ENCODE measurements around the gene NPRL2. TPM values are rescaled to one million over a fixed set of nuclear protein-coding genes. Genes with fewer than 3 reads are reported as not detected.

The NPRL2 gene
- total and polyA plus RNA-seq, 2 of the 13 experiments (the other 11 are each of a cell fraction or from before 2014, with no cell fraction given), result 30.6 to 51.4 TPM

DNA sequence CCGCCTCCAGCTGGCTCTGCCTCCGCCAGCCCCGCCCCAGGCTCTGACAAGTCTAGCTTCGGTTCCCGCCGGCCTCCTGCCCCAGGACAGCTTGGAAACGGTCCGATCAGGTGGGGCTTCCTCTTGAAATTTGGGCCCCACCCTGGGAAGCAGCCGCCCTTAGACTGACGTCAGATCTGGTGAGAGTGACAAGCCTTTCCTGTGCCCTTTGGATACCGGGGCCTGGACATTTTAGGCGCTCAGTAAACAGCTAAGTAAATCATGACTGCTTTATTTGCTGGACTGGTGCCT lies 51.0 kb downstream of the NPRL2 start (continued):
- TF ChIP-seq, protein P1, sequence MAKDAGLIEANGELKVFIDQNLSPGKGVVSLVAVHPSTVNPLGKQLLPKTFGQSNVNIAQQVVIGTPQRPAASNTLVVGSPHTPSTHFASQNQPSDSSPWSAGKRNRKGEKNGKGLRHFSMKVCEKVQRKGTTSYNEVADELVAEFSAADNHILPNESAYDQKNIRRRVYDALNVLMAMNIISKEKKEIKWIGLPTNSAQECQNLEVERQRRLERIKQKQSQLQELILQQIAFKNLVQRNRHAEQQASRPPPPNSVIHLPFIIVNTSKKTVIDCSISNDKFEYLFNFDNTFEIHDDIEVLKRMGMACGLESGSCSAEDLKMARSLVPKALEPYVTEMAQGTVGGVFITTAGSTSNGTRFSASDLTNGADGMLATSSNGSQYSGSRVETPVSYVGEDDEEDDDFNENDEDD (CRISPR knock-in tag; IDR thresholded peaks at IDR 0.05; ENCODE audit: borderline replicate concordance), result peak; percentile 16; the same call in 1 of the 2 replicates
- TF ChIP-seq LCORL (IDR thresholded peaks at IDR 0.05), result peak; percentile 66; the same call in 1 of the 2 replicates
- peak; percentile 99 for TF ChIP-seq LCORL (CRISPR knock-in tag; IDR thresholded peaks at IDR 0.05)
- peak; percentile 53; the same call in 1 of the 2 replicates for TF ChIP-seq HOXA3 (CRISPR knock-in tag; IDR thresholded peaks at IDR 0.05)
- 0 out of 2 replicates have a peak, but pooled peaks have one; percentile 12 for TF ChIP-seq RCOR2 (CRISPR knock-in tag; IDR thresholded peaks at IDR 0.05)
- TF ChIP-seq ZNF614 (CRISPR knock-in tag; IDR thresholded peaks at IDR 0.05; ENCODE audit: borderline replicate concordance), result peak; percentile 27
- TF ChIP-seq, protein P2, sequence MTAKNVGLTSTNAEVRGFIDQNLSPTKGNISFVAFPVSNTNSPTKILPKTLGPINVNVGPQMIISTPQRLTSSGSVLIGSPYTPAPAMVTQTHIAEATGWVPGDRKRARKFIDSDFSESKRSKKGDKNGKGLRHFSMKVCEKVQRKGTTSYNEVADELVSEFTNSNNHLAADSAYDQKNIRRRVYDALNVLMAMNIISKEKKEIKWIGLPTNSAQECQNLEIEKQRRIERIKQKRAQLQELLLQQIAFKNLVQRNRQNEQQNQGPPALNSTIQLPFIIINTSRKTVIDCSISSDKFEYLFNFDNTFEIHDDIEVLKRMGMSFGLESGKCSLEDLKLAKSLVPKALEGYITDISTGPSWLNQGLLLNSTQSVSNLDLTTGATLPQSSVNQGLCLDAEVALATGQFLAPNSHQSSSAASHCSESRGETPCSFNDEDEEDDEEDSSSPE (CRISPR knock-in tag; IDR thresholded peaks at IDR 0.05), result peak; percentile 58
- TF ChIP-seq SMARCE1 (IDR thresholded peaks at IDR 0.05; ENCODE audit: borderline replicate concordance), result no peak
- TF ChIP-seq, protein P3, sequence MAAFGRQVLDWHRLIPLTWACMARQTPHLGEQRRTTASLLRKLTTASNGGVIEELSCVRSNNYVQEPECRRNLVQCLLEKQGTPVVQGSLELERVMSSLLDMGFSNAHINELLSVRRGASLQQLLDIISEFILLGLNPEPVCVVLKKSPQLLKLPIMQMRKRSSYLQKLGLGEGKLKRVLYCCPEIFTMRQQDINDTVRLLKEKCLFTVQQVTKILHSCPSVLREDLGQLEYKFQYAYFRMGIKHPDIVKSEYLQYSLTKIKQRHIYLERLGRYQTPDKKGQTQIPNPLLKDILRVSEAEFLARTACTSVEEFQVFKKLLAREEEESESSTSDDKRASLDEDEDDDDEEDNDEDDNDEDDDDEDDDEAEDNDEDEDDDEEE (CRISPR knock-in tag; IDR thresholded peaks at IDR 0.05), result 0 out of 2 replicates have a peak, but pooled peaks have one; percentile 78
- TF ChIP-seq TBX2 (CRISPR knock-in tag; IDR thresholded peaks at IDR 0.05; ENCODE audit: borderline replicate concordance), result peak; percentile 81
- TF ChIP-seq, protein P4, sequence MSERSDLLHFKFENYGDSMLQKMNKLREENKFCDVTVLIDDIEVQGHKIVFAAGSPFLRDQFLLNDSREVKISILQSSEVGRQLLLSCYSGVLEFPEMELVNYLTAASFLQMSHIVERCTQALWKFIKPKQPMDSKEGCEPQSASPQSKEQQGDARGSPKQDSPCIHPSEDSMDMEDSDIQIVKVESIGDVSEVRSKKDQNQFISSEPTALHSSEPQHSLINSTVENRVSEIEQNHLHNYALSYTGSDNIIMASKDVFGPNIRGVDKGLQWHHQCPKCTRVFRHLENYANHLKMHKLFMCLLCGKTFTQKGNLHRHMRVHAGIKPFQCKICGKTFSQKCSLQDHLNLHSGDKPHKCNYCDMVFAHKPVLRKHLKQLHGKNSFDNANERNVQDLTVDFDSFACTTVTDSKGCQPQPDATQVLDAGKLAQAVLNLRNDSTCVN (CRISPR knock-in tag; IDR thresholded peaks at IDR 0.05; ENCODE audit: borderline replicate concordance), result no peak
- TF ChIP-seq DR1 (CRISPR knock-in tag; IDR thresholded peaks at IDR 0.05), result 0 out of 2 replicates have a peak, but pooled peaks have one; percentile 31
- TF ChIP-seq ZC3H13 (CRISPR knock-in tag; IDR thresholded peaks at IDR 0.05), result peak; percentile 93
- TF ChIP-seq, protein P5, sequence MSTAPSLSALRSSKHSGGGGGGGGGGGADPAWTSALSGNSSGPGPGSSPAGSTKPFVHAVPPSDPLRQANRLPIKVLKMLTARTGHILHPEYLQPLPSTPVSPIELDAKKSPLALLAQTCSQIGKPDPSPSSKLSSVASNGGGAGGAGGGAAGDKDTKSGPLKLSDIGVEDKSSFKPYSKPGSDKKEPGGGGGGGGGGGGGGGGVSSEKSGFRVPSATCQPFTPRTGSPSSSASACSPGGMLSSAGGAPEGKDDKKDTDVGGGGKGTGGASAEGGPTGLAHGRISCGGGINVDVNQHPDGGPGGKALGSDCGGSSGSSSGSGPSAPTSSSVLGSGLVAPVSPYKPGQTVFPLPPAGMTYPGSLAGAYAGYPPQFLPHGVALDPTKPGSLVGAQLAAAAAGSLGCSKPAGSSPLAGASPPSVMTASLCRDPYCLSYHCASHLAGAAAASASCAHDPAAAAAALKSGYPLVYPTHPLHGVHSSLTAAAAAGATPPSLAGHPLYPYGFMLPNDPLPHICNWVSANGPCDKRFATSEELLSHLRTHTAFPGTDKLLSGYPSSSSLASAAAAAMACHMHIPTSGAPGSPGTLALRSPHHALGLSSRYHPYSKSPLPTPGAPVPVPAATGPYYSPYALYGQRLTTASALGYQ (CRISPR knock-in tag; IDR thresholded peaks at IDR 0.05), result no peak
- TF ChIP-seq CENPT (CRISPR knock-in tag; IDR thresholded peaks at IDR 0.05; ENCODE audit: low read depth), result no peak
- TF ChIP-seq FOSL2 (CRISPR knock-in tag; IDR thresholded peaks at IDR 0.05), result no peak
- TF ChIP-seq ISX (CRISPR knock-in tag; conservative IDR thresholded peaks at IDR 0.05), result 0 out of 2 replicates have a peak, but pooled peaks have one; percentile 33
- TF ChIP-seq, protein P6, sequence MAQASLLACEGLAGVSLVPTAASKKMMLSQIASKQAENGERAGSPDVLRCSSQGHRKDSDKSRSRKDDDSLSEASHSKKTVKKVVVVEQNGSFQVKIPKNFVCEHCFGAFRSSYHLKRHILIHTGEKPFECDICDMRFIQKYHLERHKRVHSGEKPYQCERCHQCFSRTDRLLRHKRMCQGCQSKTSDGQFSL (CRISPR knock-in tag; IDR thresholded peaks at IDR 0.05), result no peak
- no peak for TF ChIP-seq CBX2 (IDR thresholded peaks at IDR 0.05; ENCODE audit: low read depth, low read length)
- TF ChIP-seq CBX2 (CRISPR knock-in tag; IDR thresholded peaks at IDR 0.05; ENCODE audit: low read depth), result no peak
- 0 out of 2 replicates have a peak, but pooled peaks have one; percentile 17 for TF ChIP-seq ZNF761 (CRISPR knock-in tag; conservative IDR thresholded peaks at IDR 0.05)
- 0 out of 2 replicates have a peak, but pooled peaks have one; percentile 10 for TF ChIP-seq PHF8 (CRISPR knock-in tag; IDR thresholded peaks at IDR 0.05)
- TF ChIP-seq ZNF816 (CRISPR knock-in tag; IDR thresholded peaks at IDR 0.05; ENCODE audit: borderline replicate concordance), result no peak

All from HepG2 (cell line).